ENCODE measurements around the gene CALHM2. TPM values are rescaled to one million over a fixed set of nuclear protein-coding genes. Genes with fewer than 3 reads are reported as not detected.

The CALHM2 gene
- total and polyA plus RNA-seq, 12 donors, result 3.8 to 56.8 (median 34.9) TPM

DNA sequence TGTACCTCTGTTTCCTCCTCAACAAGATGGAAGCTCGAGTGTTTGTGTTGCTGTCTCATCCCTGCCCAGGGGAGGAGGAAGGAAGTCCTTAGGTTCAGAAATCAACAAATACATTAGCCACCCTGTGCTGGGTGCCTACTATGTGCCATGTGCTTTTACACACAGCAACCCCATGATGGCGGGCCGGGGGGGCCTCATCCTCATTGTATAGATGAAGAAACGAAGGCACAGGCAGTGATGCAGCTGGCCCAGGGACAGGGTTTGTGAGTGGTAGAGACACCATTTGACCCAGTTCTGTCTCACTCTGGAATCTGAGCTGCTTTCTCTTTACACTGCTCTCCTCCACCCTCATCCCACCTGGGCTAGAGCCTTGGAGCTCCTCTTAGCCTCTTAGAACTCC lies 1.9 kb upstream of the CALHM2 start:
- Histone ChIP-seq H3K4me1 (replicated peaks in 1 of 2) (peaks cover 11 to 26% of the 10 kb centered on the region in 2 donors), H3K9me3 (replicated peaks in 1 of 3) (no peaks in the 10 kb centered on the region), H3K27me3 (no peaks in the 10 kb centered on the region), H3K36me3 (replicated peaks in 1 of 2) (peaks cover 0 to 15% of the 10 kb centered on the region in 2 donors), H3K4me3 (no peak overlapping the region), H3K27ac (no peak overlapping the region)
- WGBS, 4 donors, result 83 to 92% (median 87%) methylated on average over 4 of the region's 4 CpGs
- no peak for DNase-seq
- TF ChIP-seq, protein P1, sequence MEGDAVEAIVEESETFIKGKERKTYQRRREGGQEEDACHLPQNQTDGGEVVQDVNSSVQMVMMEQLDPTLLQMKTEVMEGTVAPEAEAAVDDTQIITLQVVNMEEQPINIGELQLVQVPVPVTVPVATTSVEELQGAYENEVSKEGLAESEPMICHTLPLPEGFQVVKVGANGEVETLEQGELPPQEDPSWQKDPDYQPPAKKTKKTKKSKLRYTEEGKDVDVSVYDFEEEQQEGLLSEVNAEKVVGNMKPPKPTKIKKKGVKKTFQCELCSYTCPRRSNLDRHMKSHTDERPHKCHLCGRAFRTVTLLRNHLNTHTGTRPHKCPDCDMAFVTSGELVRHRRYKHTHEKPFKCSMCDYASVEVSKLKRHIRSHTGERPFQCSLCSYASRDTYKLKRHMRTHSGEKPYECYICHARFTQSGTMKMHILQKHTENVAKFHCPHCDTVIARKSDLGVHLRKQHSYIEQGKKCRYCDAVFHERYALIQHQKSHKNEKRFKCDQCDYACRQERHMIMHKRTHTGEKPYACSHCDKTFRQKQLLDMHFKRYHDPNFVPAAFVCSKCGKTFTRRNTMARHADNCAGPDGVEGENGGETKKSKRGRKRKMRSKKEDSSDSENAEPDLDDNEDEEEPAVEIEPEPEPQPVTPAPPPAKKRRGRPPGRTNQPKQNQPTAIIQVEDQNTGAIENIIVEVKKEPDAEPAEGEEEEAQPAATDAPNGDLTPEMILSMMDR (IDR thresholded peaks at IDR 0.05), result no peak
- no peak for TF ChIP-seq POLR2A (IDR thresholded peaks at IDR 0.05)
- intact Hi-C loops (cut with DNase I), result no loop called here

DNA sequence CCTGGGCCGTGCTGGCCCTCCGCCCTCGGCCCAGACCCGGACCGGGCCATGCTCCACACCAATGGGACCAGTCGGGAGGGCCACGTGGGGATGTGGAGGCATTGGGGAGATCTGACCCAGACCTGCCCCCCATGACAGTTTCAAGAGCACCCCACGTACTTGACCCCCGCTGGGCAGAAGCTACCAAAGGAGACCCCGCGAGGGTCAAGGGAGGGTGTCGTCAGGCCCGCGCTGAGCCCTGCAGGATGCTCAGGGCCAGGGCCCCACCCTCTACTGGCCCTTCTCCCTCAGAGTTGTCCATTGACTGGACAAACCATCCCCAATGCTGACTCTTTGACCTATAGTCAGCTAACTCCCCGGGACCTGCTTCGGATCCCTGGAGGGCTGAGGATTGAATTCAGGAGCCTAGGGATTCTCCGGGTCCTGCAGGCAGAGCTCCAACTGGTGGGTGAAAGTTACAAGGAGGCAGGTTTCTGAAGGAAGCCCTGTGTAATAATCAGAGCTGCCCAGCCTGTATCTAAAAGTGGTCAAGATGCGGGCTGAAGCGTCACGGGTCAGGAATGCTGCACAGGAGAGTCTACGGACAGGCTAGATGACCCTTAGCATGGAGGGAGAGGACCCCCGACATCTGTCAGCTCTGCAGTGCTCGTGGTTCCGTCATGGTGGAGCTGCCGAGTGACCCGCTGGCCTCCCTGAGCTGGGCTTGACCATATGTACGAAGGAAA lies 498 bp upstream of the CALHM2 start:
- intact Hi-C loops (cut with DNase I), result no loop called here
- Histone ChIP-seq H3K36me3 (replicated peaks in 1 of 2) (peaks cover 0 to 29% of the 10 kb centered on the region in 2 donors), H3K27me3 (no peaks in the 10 kb centered on the region), H3K9me3 (replicated peaks in 1 of 3) (no peaks in the 10 kb centered on the region), H3K27ac (peak overlapping the region in 3 of 5 donors; percentile 74 to 96 (median 92)), H3K4me3 (peak overlapping the region in 2 of 4 donors; percentile 50 to 85), H3K4me1 (replicated peaks in 1 of 2) (peaks cover 13 to 40% of the 10 kb centered on the region in 2 donors)
- TF ChIP-seq, protein P1 (IDR thresholded peaks at IDR 0.05), result no peak
- TF ChIP-seq POLR2A (IDR thresholded peaks at IDR 0.05), result no peak
- DNase-seq, result no peak
- 35 to 68% (median 41%) methylated on average over 6 to 27 of the region's 27 CpGs for WGBS, 4 donors

DNA sequence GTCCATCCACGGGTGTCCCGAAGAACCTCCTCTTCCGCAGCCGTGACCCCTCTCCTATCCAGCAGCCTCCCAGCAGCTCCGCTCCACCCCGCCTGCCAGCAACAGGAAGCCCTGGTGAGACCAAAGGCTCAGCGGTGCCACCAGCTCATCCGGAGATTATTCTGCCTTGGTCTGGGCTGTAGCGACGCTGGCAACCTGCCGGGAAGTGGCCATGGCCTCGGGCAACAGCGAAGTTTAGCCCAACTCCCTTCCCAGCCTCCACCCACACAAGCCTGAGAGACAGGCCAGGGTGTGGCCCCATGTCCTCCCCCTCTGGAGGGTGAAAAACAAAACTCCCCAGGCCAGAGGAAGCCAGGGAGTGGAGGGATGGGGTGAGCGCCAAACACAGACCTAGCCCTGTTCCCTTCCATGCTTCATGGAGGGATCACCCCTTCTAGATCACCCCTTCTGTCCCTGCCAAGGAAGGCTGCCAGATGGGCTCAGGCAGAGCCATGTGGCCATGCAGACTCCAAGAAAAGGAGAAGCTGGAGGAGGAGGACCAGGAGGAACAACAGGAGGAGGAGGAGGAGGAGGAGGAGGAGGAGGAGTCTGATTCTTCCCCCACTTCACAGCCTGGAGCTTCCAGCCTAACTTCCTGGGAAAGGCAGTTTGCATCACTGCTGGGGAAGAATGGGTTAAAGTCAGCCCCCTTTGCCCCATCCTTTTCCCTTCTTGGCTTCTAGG lies 918 bp downstream of the CALHM2 start:
- H3K27ac ChIP-seq, result peak overlapping the region; percentile 35 to 96 (median 74)
- H3K4me1 ChIP-seq (replicated peaks in 1 of 2), result peaks cover 19 to 54% of the 10 kb centered on the region in 2 donors
- TF ChIP-seq POLR2A (IDR thresholded peaks at IDR 0.05), result peak in 1 of 2 donors; percentile 46
- TF ChIP-seq, protein P1 (IDR thresholded peaks at IDR 0.05), result no peak
- intact Hi-C loops (cut with DNase I), result no loop called here
- peak; percentile 79 to 91 (median 89) for DNase-seq
- H3K4me3 ChIP-seq, result peak overlapping the region; percentile 31 to 85 (median 60)
- WGBS, 4 donors, result 3 to 12% (median 8%) methylated on average over 7 to 14 of the region's 14 CpGs
- H3K9me3 ChIP-seq (replicated peaks in 1 of 3), result no peaks in the 10 kb centered on the region
- H3K36me3 ChIP-seq (replicated peaks in 1 of 2), result peaks cover 0 to 43% of the 10 kb centered on the region in 2 donors
- H3K27me3 ChIP-seq, result no peaks in the 10 kb centered on the region

DNA sequence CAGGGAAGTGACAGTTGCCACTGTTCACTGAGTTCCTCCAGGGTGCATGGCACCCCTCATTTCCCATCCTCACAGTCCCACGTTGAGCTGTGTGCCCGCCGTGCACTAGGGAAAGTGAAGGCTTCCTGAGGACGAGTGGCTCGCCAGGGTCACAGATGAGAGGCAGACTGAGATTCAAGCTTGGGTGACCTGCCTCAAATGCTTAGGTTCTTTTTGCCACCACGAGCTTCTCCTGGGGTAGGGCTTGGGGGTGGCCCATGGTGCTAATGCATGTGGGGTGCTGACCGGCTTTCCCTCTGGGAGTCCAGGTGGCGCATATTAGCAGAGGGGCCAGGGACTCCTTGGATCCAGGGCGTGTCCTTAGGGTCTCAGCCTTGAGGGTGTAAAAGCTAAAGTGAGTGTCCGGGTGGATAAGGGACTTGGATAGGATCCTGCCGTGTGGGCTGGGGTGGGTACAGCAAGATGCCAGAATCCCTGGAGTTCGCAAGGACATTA lies 1.9 kb downstream of the CALHM2 start:
- WGBS, 4 donors, result 73 to 84% (median 81%) methylated on average over 8 to 12 of the region's 12 CpGs
- peaks cover 0 to 49% of the 10 kb centered on the region in 2 donors for H3K36me3 ChIP-seq (replicated peaks in 1 of 2)
- peaks cover 29 to 64% of the 10 kb centered on the region in 2 donors for H3K4me1 ChIP-seq (replicated peaks in 1 of 2)
- intact Hi-C loops (cut with DNase I), result no loop called here
- peak overlapping the region in 1 of 4 donors; percentile 85 for H3K4me3 ChIP-seq
- DNase-seq, result no peak
- H3K27ac ChIP-seq, result peak overlapping the region in 3 of 5 donors; percentile 74 to 96 (median 92)
- no peaks in the 10 kb centered on the region for H3K27me3 ChIP-seq
- TF ChIP-seq, protein P1 (IDR thresholded peaks at IDR 0.05), result no peak
- no peak for TF ChIP-seq POLR2A (IDR thresholded peaks at IDR 0.05)
- H3K9me3 ChIP-seq (replicated peaks in 1 of 3), result no peaks in the 10 kb centered on the region
